SK-N-SH treated with all-trans-retinoic acid at 6 μM for 48 hours (cell line): ENCODE data around the gene MOCS1.

Source experiments
- ATAC-seq: fragments of 200-7000 bp; cut with Tn5 transposase; 3 replicates; pipeline ENCODE4 v1.9.1; 2020; ENCODE audit warnings: mild to moderate bottlenecking, moderate library complexity
- ARNTL ChIP-seq: fragments of 450-650 bp; formaldehyde crosslinking; IDR thresholded peaks from 2 replicates; pipeline ENCODE4 v1.5.0; 2020; ENCODE audit warnings: low read depth, mild to moderate bottlenecking, moderate library complexity, borderline replicate concordance
- BACH2 ChIP-seq: fragments of 250-450 bp; sonication (Bioruptor Pico); IDR thresholded peaks from 2 replicates; pipeline ENCODE4 v1.9.0; 2021; ENCODE audit warnings: mild to moderate bottlenecking, borderline replicate concordance
- CREB5 ChIP-seq: fragments of 250-450 bp; sonication (Bioruptor Pico); IDR thresholded peaks from 2 replicates; pipeline ENCODE4 v1.5.1; 2020; ENCODE audit warnings: low read depth, mild to moderate bottlenecking, moderate library complexity
- CSDC2 ChIP-seq: fragments of 250-450 bp; sonication (Bioruptor Pico); IDR thresholded peaks from 2 replicates; pipeline ENCODE4 v1.5.0; 2020; ENCODE audit warnings: mild to moderate bottlenecking, moderate library complexity
- GLIS3 ChIP-seq: fragments of 250-450 bp; sonication (Bioruptor Pico); IDR thresholded peaks from 2 replicates; pipeline ENCODE4 v1.5.0; 2020; ENCODE audit warnings: mild to moderate bottlenecking, moderate library complexity
- ISL1 ChIP-seq: fragments of 250-450 bp; sonication (Bioruptor Pico); IDR thresholded peaks from 2 replicates; pipeline ENCODE4 v2.1.2; 2022; ENCODE audit warnings: mild to moderate bottlenecking, moderate library complexity
- PATZ1 ChIP-seq: fragments of 250-450 bp; sonication (Bioruptor Pico); IDR thresholded peaks from 2 replicates; pipeline ENCODE4 v1.8.0; 2020; ENCODE audit warnings: mild to moderate bottlenecking, moderate library complexity, borderline replicate concordance
- POU6F1 ChIP-seq: fragments of 250-450 bp; sonication (Bioruptor Pico); IDR thresholded peaks from 2 replicates; pipeline ENCODE4 v1.8.0; 2021; ENCODE audit warnings: low read depth, mild to moderate bottlenecking, moderate library complexity, borderline replicate concordance
- RARB ChIP-seq: fragments of 250-450 bp; sonication (Bioruptor Pico); IDR thresholded peaks from 2 replicates; pipeline ENCODE4 v1.8.0; 2021; ENCODE audit warnings: mild to moderate bottlenecking, moderate library complexity
- SNAI2 ChIP-seq: fragments of 250-450 bp; sonication (Bioruptor Pico); IDR thresholded peaks from 2 replicates; pipeline ENCODE4 v1.5.0; 2020; ENCODE audit warnings: mild to moderate bottlenecking, moderate library complexity
- TCF4 ChIP-seq: fragments of 250-450 bp; sonication (Bioruptor Pico); IDR thresholded peaks from 2 replicates; pipeline ENCODE4 v1.8.0; 2021; ENCODE audit warnings: mild to moderate bottlenecking, moderate library complexity, borderline replicate concordance
- ZC3H10 ChIP-seq: fragments of 250-450 bp; sonication (Bioruptor Pico); IDR thresholded peaks from 2 replicates; pipeline ENCODE4 v1.5.1; 2021; ENCODE audit warnings: mild to moderate bottlenecking, moderate library complexity
- ZFP30 ChIP-seq: fragments of 450-650 bp; formaldehyde crosslinking; IDR thresholded peaks from 2 replicates; pipeline ENCODE4 v1.5.0; 2022; ENCODE audit warnings: mild to moderate bottlenecking, moderate library complexity
- ZNF565 ChIP-seq: fragments of 450-650 bp; formaldehyde crosslinking; conservative IDR thresholded peaks from 2 replicates; pipeline ENCODE4 v1.5.0; 2020; ENCODE audit warnings: low read depth, mild to moderate bottlenecking, moderate library complexity
- ZNF8 ChIP-seq: fragments of 450-650 bp; formaldehyde crosslinking; IDR thresholded peaks from 2 replicates; pipeline ENCODE4 v1.5.0; 2020; ENCODE audit warnings: mild to moderate bottlenecking, moderate library complexity
- TF ChIP-seq, protein P1 (sequence below): fragments of 250-450 bp; sonication (Bioruptor Pico); IDR thresholded peaks from 2 replicates; pipeline ENCODE4 v1.5.1; 2021; ENCODE audit warnings: mild to moderate bottlenecking, moderate library complexity
- TF ChIP-seq, protein P2 (sequence below): fragments of 250-450 bp; sonication (Bioruptor Pico); IDR thresholded peaks from 2 replicates; pipeline ENCODE4 v1.5.0; 2020; ENCODE audit warnings: mild to moderate bottlenecking, moderate library complexity

The MOCS1 gene

GRCh38 chr6:39951716-39952115, 17.5 kb upstream of the MOCS1 start:
- no peak for TF ChIP-seq TCF4 (CRISPR knock-in tag)
- TF ChIP-seq PATZ1 (CRISPR knock-in tag): no peak
- TF ChIP-seq ZNF8: no peak
- TF ChIP-seq SNAI2: no peak
- TF ChIP-seq POU6F1 (CRISPR knock-in tag): no peak
- no peak for TF ChIP-seq ARNTL (CRISPR knock-in tag)
- TF ChIP-seq RARB (CRISPR knock-in tag): no peak
- no peak for TF ChIP-seq ZC3H10 (CRISPR knock-in tag)
- TF ChIP-seq CREB5 (CRISPR knock-in tag): no peak
- no peak for ATAC-seq

GRCh38 chr6:39951191-39951590, 16.9 kb upstream of the MOCS1 start:
- TF ChIP-seq ISL1 (no peak), ZFP30 (CRISPR knock-in tag) (no peak), ZNF565 (CRISPR knock-in tag) (no peak), ZC3H10 (CRISPR knock-in tag) (no peak), GLIS3 (CRISPR knock-in tag) (no peak), POU6F1 (CRISPR knock-in tag) (no peak), CSDC2 (CRISPR knock-in tag) (no peak), CREB5 (CRISPR knock-in tag) (no peak), BACH2 (CRISPR knock-in tag) (no peak), SNAI2 (no peak)
- TF ChIP-seq, protein P1, sequence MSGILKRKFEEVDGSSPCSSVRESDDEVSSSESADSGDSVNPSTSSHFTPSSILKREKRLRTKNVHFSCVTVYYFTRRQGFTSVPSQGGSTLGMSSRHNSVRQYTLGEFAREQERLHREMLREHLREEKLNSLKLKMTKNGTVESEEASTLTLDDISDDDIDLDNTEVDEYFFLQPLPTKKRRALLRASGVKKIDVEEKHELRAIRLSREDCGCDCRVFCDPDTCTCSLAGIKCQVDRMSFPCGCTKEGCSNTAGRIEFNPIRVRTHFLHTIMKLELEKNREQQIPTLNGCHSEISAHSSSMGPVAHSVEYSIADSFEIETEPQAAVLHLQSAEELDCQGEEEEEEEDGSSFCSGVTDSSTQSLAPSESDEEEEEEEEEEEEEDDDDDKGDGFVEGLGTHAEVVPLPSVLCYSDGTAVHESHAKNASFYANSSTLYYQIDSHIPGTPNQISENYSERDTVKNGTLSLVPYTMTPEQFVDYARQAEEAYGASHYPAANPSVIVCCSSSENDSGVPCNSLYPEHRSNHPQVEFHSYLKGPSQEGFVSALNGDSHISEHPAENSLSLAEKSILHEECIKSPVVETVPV (CRISPR knock-in tag): no peak
- TF ChIP-seq, protein P2, sequence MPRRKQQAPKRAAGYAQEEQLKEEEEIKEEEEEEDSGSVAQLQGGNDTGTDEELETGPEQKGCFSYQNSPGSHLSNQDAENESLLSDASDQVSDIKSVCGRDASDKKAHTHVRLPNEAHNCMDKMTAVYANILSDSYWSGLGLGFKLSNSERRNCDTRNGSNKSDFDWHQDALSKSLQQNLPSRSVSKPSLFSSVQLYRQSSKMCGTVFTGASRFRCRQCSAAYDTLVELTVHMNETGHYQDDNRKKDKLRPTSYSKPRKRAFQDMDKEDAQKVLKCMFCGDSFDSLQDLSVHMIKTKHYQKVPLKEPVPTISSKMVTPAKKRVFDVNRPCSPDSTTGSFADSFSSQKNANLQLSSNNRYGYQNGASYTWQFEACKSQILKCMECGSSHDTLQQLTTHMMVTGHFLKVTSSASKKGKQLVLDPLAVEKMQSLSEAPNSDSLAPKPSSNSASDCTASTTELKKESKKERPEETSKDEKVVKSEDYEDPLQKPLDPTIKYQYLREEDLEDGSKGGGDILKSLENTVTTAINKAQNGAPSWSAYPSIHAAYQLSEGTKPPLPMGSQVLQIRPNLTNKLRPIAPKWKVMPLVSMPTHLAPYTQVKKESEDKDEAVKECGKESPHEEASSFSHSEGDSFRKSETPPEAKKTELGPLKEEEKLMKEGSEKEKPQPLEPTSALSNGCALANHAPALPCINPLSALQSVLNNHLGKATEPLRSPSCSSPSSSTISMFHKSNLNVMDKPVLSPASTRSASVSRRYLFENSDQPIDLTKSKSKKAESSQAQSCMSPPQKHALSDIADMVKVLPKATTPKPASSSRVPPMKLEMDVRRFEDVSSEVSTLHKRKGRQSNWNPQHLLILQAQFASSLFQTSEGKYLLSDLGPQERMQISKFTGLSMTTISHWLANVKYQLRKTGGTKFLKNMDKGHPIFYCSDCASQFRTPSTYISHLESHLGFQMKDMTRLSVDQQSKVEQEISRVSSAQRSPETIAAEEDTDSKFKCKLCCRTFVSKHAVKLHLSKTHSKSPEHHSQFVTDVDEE: no peak
- no peak for ATAC-seq
